ENCODE measurements around the gene HMOX1. TPM values are rescaled to one million over a fixed set of nuclear protein-coding genes. Genes with fewer than 3 reads are reported as not detected.

HMOX1 gene
- total and polyA plus RNA-seq, 2 donors (not counting 3 experiments of a cell fraction or from before 2014, with no cell fraction given) = 41.1 to 69.1 TPM

GRCh38 chr22:35432228-35432905 is 51.5 kb downstream of the HMOX1 start:
- intact Hi-C loops (cut with micrococcal nuclease) = no loop called here
- H3K4me2 ChIP-seq (ENCODE audit: insufficient read depth, low read length) = no peak overlapping the region
- no peak for FAIRE-seq
- H2AFZ ChIP-seq (ENCODE audit: low read depth, low read length) = no peak overlapping the region
- H3K27me3 ChIP-seq (ENCODE audit: control insufficient read depth in 2 of 2, insufficient read depth in 2 of 2, low read length in 2 of 2) = no peaks in the 10 kb centered on the region
- no peaks in the 10 kb centered on the region for H3K36me3 ChIP-seq (ENCODE audit: control insufficient read depth in 2 of 2, extremely low read depth in 1 of 2, insufficient read depth in 2 of 2, low read length in 2 of 2)
- no peaks in the 10 kb centered on the region for H3K9me3 ChIP-seq (replicated peaks; ENCODE audit: control insufficient read depth, insufficient read depth, low read length)
- H3K27ac ChIP-seq (ENCODE audit: insufficient read depth, low read depth, low read length) = no peak overlapping the region
- no peak overlapping the region for H3K9ac ChIP-seq (replicated peaks; ENCODE audit: extremely low read depth, insufficient read depth, low read length)
- H3K4me3 ChIP-seq (replicated peaks in 1 of 3; ENCODE audit: insufficient read depth in 1 of 3, low read depth in 1 of 3, low read length in 3 of 3) = no peak overlapping the region
- H3K4me1 ChIP-seq (ENCODE audit: control insufficient read depth, extremely low read depth, insufficient read depth, low read length) = no peaks in the 10 kb centered on the region
- TF ChIP-seq JUN (IDR thresholded peaks at IDR 0.05; ENCODE audit: borderline replicate concordance, insufficient read depth, insufficient read length, low read depth) (no peak), MYC (IDR thresholded peaks at IDR 0.05; ENCODE audit: low read depth, low read length) (no peak), EZH2 (IDR thresholded peaks at IDR 0.05; ENCODE audit: borderline replicate concordance, low read depth, low read length, severe bottlenecking) (no peak), MAX (IDR thresholded peaks at IDR 0.05; ENCODE audit: insufficient read depth, insufficient read length) (no peak), FOS (IDR thresholded peaks at IDR 0.05; ENCODE audit: borderline replicate concordance, insufficient read depth, low read length) (no peak), GATA2 (IDR thresholded peaks at IDR 0.05; ENCODE audit: insufficient read depth, insufficient read length, low read depth, low read length) (no peak), CTCF (IDR thresholded peaks at IDR 0.05; ENCODE audit: extremely low read depth in 1 of 2, insufficient read depth in 1 of 2, low read depth in 1 of 2, low read length in 2 of 2) (no peak), POLR2A (IDR thresholded peaks at IDR 0.05; ENCODE audit: low read depth, low read length) (no peak), POLR2AphosphoS5 (IDR thresholded peaks at IDR 0.05; ENCODE audit: insufficient read depth, low read depth, low read length) (no peak)
- dilution Hi-C loops (cut with MboI; ENCODE audit: extremely low pct_ligation_motif_present, low sequenced_read_pairs) = no loop called here
- CTCF ChIA-PET = interaction anchor here (1.2 to 9.4 kb wide), 4 partner anchors 109 to 692 kb away, joined by 6 to 196 read pairs (median 26); partner anchors contain the start of gene RASD2
- H3K79me2 ChIP-seq (ENCODE audit: control insufficient read depth, insufficient read depth, low read length) = no peaks in the 10 kb centered on the region
- H3K9me1 ChIP-seq (replicated peaks; ENCODE audit: control insufficient read depth, extremely low read depth, insufficient read depth, low read length) = no peaks in the 10 kb centered on the region
- BruUV-seq (replicated peaks) = no TSS peak
- POLR2A ChIA-PET = no interaction called here
- no peak for DNase-seq (ENCODE audit: low read depth, low spot score)
- no peaks in the 10 kb centered on the region for H4K20me1 ChIP-seq (replicated peaks; ENCODE audit: control insufficient read depth, extremely low read depth, insufficient read depth, low read length)

All from endothelial cell of umbilical vein (primary cell).